DOHH2 (cell line): Measurements from ENCODE around the gene GCFC2.
A peak's percentile ranks its signal among the peaks of the same experiment; 100 is the strongest.

ENCODE experiments used
- H3F3A ChIP-seq: fragments of 200-600 bp; sonication (generic), shearing (Covaris generic); 2 replicates; pipeline ENCODE4 v1.6.0; 2016; ENCODE audit warnings: antibody characterized with exemption, mild to moderate bottlenecking; ENCODE audit not compliant: control insufficient read depth, insufficient read depth
- H3K27ac ChIP-seq: fragments of 200-600 bp; sonication (generic); 2 replicates; pipeline ENCODE4 v1.5.1; 2014; ENCODE audit warnings: low read depth, mild to moderate bottlenecking, low read length, moderate library complexity
- H3K27me3 ChIP-seq: fragments of 200-600 bp; sonication (generic); 2 replicates; pipeline ENCODE4 v1.6.1; 2014; ENCODE audit warnings: mild to moderate bottlenecking, low read length, mixed read lengths; ENCODE audit not compliant: control insufficient read depth
- H3K36me3 ChIP-seq: fragments of 200-600 bp; sonication (generic); 2 replicates; pipeline ENCODE4 v1.6.1; 2014; ENCODE audit warnings: mild to moderate bottlenecking, low read length, moderate library complexity, mixed read lengths; ENCODE audit not compliant: control insufficient read depth
- H3K4me1 ChIP-seq: fragments of 200-600 bp; sonication (generic); 2 replicates; pipeline ENCODE4 v1.6.1; 2014; ENCODE audit warnings: mild to moderate bottlenecking, low read length, mixed read lengths; ENCODE audit not compliant: control insufficient read depth
- H3K4me2 ChIP-seq: fragments of 200-600 bp; sonication (generic); 2 replicates; pipeline ENCODE4 v1.6.0; 2014; ENCODE audit warnings: mild to moderate bottlenecking, low read length, moderate library complexity
- H3K4me3 ChIP-seq: fragments of 200-600 bp; sonication (generic); 2 replicates; pipeline ENCODE4 v1.5.1; 2014; ENCODE audit warnings: mild to moderate bottlenecking, low read length, mixed read lengths
- H3K79me2 ChIP-seq: fragments of 200-600 bp; sonication (generic); 2 replicates; pipeline ENCODE4 v1.6.1; 2014; ENCODE audit warnings: mild to moderate bottlenecking, low read length, mixed read lengths; ENCODE audit not compliant: control insufficient read depth
- H3K9me2 ChIP-seq: fragments of 200-600 bp; sonication (generic); replicated peaks from 2 replicates; pipeline ENCODE4 v1.6.1; 2014; ENCODE audit warnings: mild to moderate bottlenecking, low read length, mixed read lengths; ENCODE audit not compliant: control insufficient read depth
- H3K9me3 ChIP-seq: fragments of 200-600 bp; sonication (generic); 2 replicates; pipeline ENCODE4 v1.6.1; 2014; ENCODE audit warnings: antibody characterized with exemption, low read length, mixed read lengths; ENCODE audit not compliant: control insufficient read depth, insufficient read depth
- H4K20me1 ChIP-seq: fragments of 200-600 bp; sonication (generic); 2 replicates; pipeline ENCODE4 v1.6.0; 2014; ENCODE audit warnings: low read depth, mild to moderate bottlenecking, antibody characterized with exemption, low read length, moderate library complexity; ENCODE audit not compliant: control insufficient read depth, insufficient read depth
- EZH2phosphoT487 ChIP-seq: fragments of 200-600 bp; sonication (generic); IDR thresholded peaks from 2 replicates; pipeline ENCODE4 v1.6.1; 2017; ENCODE audit warnings: borderline replicate concordance, mild to moderate bottlenecking, antibody characterized with exemption, low read length, moderate library complexity, mixed read lengths
- TF ChIP-seq, protein P1 (sequence below): fragments of 200-600 bp; sonication (generic); IDR thresholded peaks from one replicate; pipeline ENCODE4 v1.5.1; 2014; ENCODE audit warnings: antibody characterized with exemption, mild to moderate bottlenecking, low read depth, low read length; ENCODE audit not compliant: poor library complexity, severe bottlenecking

The GCFC2 gene

DNA sequence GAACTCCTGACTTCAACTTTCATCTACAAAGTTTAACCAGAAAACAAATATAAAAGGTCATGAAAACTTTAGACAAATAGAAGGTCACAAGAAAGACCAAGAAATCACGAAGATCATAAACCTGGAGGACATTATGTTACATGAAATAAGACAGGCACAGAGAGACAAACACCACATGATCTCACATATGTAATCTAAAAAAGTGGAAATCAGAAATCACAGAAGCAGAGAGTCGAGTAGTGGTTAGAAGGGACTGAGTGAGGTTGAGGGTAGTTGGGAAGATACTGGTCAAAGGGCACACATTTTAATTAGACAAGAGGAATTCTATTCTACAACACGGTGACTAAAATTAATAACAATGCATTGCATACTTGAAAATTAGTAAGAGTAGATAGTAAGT is 1.4 kb downstream of the GCFC2 start:
- Histone ChIP-seq H3K9me3 (no peaks in the 10 kb centered on the region), H3K79me2 (peaks cover 38% of the 10 kb centered on the region), H4K20me1 (no peaks in the 10 kb centered on the region), H3K4me1 (peaks cover 20% of the 10 kb centered on the region), H3K27ac (no peak overlapping the region), H3K4me2 (peak overlapping the region; percentile 94), H3K27me3 (no peaks in the 10 kb centered on the region), H3F3A (peaks cover 5% of the 10 kb centered on the region), H3K9me2 (no peaks in the 10 kb centered on the region), H3K4me3 (peak overlapping the region; percentile 79), H3K36me3 (peaks cover 30% of the 10 kb centered on the region)
- TF ChIP-seq, protein P1, sequence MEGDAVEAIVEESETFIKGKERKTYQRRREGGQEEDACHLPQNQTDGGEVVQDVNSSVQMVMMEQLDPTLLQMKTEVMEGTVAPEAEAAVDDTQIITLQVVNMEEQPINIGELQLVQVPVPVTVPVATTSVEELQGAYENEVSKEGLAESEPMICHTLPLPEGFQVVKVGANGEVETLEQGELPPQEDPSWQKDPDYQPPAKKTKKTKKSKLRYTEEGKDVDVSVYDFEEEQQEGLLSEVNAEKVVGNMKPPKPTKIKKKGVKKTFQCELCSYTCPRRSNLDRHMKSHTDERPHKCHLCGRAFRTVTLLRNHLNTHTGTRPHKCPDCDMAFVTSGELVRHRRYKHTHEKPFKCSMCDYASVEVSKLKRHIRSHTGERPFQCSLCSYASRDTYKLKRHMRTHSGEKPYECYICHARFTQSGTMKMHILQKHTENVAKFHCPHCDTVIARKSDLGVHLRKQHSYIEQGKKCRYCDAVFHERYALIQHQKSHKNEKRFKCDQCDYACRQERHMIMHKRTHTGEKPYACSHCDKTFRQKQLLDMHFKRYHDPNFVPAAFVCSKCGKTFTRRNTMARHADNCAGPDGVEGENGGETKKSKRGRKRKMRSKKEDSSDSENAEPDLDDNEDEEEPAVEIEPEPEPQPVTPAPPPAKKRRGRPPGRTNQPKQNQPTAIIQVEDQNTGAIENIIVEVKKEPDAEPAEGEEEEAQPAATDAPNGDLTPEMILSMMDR, result no peak
- no peak for TF ChIP-seq EZH2phosphoT487

- no peaks in the 10 kb centered on the region for H3K9me3 ChIP-seq
- H3K4me3 ChIP-seq, result no peak overlapping the region
- no peak overlapping the region for H3K27ac ChIP-seq
- H3K27me3 ChIP-seq, result no peaks in the 10 kb centered on the region
- peaks cover 5% of the 10 kb centered on the region for H3F3A ChIP-seq
- H3K79me2 ChIP-seq, result peaks cover 38% of the 10 kb centered on the region
- 0 out of 2 replicates have a peak overlapping the region, but pooled peaks have one; percentile 94 for H3K4me2 ChIP-seq
- peaks cover 20% of the 10 kb centered on the region for H3K4me1 ChIP-seq
- TF ChIP-seq EZH2phosphoT487, result no peak
- TF ChIP-seq, protein P1, result no peak
- peaks cover 43% of the 10 kb centered on the region for H3K36me3 ChIP-seq
- no peaks in the 10 kb centered on the region for H4K20me1 ChIP-seq
- H3K9me2 ChIP-seq, result no peaks in the 10 kb centered on the region
Observed at GRCh38 chr2:75707901-75708300, 2.8 kb downstream of the GCFC2 start.

DNA sequence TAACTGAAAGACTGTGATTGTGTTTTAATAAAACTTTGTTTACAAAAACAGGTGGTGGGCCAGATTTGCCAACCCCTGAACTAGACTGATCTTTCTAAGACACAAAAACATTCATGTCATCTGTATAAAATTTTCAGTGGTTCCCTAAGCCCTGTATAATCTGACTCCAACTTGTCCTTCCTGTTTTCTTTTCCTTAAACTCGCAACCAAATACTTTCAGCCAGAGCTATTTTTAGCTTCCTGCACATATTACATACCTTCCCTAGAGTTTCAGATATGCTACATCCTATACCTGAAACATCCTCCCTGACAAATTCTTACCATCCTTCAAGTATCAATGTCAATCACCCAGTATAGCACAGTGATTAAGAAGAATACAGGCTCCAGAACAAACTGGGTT is 4.8 kb downstream of the GCFC2 start:
- H3K9me3 ChIP-seq, result no peaks in the 10 kb centered on the region
- no peaks in the 10 kb centered on the region for H4K20me1 ChIP-seq
- H3K4me3 ChIP-seq, result no peak overlapping the region
- no peaks in the 10 kb centered on the region for H3K27me3 ChIP-seq
- peaks cover 13% of the 10 kb centered on the region for H3K4me1 ChIP-seq
- TF ChIP-seq EZH2phosphoT487, result no peak
- TF ChIP-seq, protein P1, result no peak
- no peak overlapping the region for H3K4me2 ChIP-seq
- peaks cover 60% of the 10 kb centered on the region for H3K36me3 ChIP-seq
- H3K79me2 ChIP-seq, result peaks cover 38% of the 10 kb centered on the region
- no peaks in the 10 kb centered on the region for H3K9me2 ChIP-seq
- H3F3A ChIP-seq, result peaks cover 5% of the 10 kb centered on the region
- H3K27ac ChIP-seq, result no peak overlapping the region
